ENCODE measurements around the gene TYMP.

Gene TYMP

DNA sequence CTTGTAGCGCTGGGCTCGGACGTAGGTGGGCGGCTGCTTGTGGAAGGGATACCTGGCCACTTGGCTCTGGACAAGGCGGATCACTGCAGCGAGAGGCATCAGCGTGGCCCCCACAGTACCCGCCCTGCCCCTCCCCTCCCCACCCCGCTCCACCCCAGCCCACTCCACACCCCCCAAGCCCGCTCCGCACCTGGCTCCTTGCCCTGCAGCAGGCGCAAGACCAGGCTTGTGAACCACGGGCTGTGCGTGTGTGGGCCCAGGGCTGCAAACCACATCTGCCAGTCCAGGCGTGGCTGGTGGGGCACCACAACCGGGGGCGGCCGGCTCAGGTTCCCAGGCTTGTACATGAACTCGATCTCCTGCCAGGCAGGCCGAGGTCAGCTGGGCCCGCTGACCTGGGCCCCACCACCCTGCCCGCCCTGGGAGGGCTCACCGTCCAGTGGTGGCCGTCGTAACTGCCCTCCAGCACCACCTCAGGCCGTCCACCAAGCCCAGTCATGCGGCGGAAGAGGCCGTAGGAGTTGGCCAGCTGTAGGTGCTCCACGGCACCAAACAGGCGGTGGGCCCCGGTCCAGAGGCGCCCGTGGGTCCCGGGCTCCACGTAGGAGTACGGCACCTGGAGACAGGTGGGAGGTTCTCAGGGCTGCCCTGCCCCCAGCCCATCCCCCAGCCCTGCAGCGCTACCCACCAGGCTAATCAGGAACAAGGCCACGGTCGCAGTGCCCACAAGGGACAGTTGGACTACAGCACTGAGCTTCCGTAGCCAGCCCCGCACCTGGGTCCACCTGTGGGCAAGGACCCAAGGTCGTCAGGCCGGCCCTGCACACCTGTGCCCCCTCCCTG lies 25.2 kb downstream of the TYMP start:
- DNase-seq: no peak
- H3K9me3 ChIP-seq (ENCODE audit: severe bottlenecking): no peaks in the 10 kb centered on the region
- no peak overlapping the region for H3K27ac ChIP-seq
- no peaks in the 10 kb centered on the region for H3K27me3 ChIP-seq (ENCODE audit: insufficient read depth, low read depth, severe bottlenecking)
- H3K36me3 ChIP-seq: peaks cover 37% of the 10 kb centered on the region
- H3K4me3 ChIP-seq (ENCODE audit: low read depth, low read length): no peak overlapping the region
- TF ChIP-seq, protein P1, sequence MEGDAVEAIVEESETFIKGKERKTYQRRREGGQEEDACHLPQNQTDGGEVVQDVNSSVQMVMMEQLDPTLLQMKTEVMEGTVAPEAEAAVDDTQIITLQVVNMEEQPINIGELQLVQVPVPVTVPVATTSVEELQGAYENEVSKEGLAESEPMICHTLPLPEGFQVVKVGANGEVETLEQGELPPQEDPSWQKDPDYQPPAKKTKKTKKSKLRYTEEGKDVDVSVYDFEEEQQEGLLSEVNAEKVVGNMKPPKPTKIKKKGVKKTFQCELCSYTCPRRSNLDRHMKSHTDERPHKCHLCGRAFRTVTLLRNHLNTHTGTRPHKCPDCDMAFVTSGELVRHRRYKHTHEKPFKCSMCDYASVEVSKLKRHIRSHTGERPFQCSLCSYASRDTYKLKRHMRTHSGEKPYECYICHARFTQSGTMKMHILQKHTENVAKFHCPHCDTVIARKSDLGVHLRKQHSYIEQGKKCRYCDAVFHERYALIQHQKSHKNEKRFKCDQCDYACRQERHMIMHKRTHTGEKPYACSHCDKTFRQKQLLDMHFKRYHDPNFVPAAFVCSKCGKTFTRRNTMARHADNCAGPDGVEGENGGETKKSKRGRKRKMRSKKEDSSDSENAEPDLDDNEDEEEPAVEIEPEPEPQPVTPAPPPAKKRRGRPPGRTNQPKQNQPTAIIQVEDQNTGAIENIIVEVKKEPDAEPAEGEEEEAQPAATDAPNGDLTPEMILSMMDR (IDR thresholded peaks at IDR 0.05; ENCODE audit: low read depth, low read length): no peak

DNA sequence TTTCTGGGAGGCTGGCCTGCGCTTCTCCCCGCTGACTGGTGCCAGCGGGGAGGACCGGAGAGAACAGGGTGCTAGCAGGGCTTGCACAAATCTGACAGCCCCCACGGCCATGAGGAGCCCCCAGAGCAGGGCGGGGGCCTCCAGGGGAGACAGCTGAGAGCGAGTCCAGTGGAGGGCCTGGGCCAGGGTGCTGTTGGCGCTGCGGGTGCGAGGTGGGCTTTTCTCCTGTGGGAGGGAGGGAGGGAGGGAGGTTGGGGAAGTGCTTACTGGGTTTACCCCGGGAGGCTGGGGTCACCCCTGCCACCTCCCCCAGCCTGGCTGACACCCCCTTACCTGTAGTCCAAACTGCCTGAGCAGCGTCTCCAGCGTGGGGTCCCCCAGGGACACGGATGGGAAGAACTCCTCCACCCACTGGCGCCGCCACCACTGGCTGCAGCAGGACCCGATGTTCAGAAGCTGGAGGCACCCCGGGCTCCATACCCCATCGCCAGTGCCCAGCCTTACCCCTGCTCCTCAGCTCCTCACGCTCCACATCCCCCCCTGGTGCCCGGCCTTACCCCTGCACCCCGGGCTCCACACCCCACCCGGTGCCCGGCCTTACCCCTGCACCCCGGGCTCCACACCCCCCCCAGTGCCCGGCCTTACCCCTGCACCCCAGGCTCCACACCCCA lies 26.2 kb downstream of the TYMP start:
- Histone ChIP-seq H3K36me3 (peaks cover 32% of the 10 kb centered on the region), H3K27me3 (ENCODE audit: insufficient read depth, low read depth, severe bottlenecking) (no peaks in the 10 kb centered on the region), H3K9me3 (ENCODE audit: severe bottlenecking) (no peaks in the 10 kb centered on the region), H3K27ac (no peak overlapping the region), H3K4me3 (ENCODE audit: low read depth, low read length) (no peak overlapping the region)
- no peak for DNase-seq
- TF ChIP-seq, protein P1 (IDR thresholded peaks at IDR 0.05; ENCODE audit: low read depth, low read length): 0 out of 2 replicates have a peak, but pooled peaks have one; percentile 20

DNA sequence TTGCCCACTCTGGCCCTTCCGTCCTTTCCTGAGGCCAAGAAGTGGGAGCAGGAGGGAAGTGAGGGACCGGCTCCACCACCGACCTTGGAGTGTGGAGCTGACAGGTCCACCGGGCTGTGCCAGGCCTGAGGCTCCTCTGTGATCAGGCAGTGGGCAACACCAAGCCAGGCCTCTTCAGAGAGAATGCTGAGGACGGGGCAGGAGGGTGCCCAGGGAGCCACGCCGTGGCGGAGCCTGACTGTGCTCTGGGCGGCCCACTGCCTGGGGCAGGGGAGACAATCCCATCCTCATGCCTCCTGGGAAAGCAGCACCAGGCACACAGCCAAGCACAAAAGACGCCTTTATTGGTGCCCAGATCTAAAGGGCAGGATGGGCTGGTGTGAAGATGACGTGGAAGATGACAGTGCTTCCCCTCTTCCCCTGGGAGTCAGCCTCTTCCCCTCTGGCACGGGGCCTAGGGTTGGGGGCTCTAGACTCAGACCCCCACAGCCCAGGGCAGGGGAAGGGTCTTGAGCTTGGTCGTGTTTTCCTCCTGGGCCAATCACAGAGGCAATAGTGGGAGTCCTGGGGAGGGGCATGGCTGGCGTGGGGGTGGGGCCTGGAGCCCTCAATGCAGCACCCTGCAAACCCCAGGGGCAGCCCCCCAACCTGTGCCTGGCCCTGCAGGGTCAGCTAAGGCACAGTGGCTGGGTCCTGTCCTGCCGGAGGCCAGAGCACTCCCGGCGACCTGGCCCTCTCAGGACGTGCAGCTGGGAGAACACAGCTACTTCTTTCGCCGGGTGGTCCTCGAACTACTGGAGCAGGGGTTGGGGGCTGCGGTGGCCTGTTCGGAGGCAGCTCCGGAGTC lies 27.0 kb downstream of the TYMP start:
- H3K9me3 ChIP-seq (ENCODE audit: severe bottlenecking): no peaks in the 10 kb centered on the region
- no peak overlapping the region for H3K27ac ChIP-seq
- no peaks in the 10 kb centered on the region for H3K27me3 ChIP-seq (ENCODE audit: insufficient read depth, low read depth, severe bottlenecking)
- no peak for DNase-seq
- no peak overlapping the region for H3K4me3 ChIP-seq (ENCODE audit: low read depth, low read length)
- H3K36me3 ChIP-seq: peaks cover 32% of the 10 kb centered on the region
- TF ChIP-seq, protein P1 (IDR thresholded peaks at IDR 0.05; ENCODE audit: low read depth, low read length): no peak

DNA sequence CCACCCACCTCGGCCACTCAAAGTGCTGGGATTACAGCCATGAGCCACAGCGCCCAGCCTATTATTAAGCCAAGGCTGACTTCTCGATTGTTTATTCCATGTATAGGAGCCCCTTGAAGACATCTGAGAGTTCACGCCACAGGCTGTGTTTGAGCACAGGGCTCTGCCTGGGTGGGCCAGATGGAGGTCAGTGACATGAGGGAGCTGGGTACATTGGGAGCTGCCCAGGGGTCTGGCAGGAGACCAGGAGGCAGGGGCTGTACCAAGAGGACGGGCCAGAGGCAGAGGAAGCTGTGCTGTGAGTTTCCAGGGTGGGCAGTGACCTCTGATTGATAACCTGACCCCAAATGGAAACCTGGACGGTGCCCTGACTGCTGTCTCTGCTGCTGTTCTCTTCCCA lies 27.7 kb downstream of the TYMP start:
- peaks cover 32% of the 10 kb centered on the region for H3K36me3 ChIP-seq
- no peaks in the 10 kb centered on the region for H3K9me3 ChIP-seq (ENCODE audit: severe bottlenecking)

DNA sequence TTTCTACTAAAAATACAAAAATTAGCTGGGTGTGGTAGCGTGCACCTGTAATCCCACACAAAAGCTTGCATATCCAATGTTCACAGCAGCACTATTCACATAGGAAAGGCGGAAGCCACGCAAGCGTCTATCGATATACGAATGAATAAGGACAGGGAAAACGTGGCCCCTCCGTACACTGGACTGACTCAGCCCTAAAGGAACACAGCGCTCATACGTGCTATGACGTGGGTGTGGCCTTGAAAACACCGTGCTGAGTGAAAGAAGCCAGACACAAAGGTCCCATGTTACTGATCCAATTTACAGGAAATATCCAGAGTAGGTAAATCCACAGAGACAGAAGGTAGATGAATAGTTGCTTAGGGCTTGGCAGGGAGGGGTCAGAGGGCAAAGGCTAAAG lies 29.4 kb downstream of the TYMP start:
- no peaks in the 10 kb centered on the region for H3K27me3 ChIP-seq (ENCODE audit: insufficient read depth, low read depth, severe bottlenecking)
- H3K4me3 ChIP-seq (ENCODE audit: low read depth, low read length): no peak overlapping the region
- H3K36me3 ChIP-seq: peaks cover 24% of the 10 kb centered on the region
- H3K27ac ChIP-seq: no peak overlapping the region
- TF ChIP-seq, protein P1 (IDR thresholded peaks at IDR 0.05; ENCODE audit: low read depth, low read length): no peak
- H3K9me3 ChIP-seq (ENCODE audit: severe bottlenecking): no peaks in the 10 kb centered on the region
- no peak for DNase-seq

More for the DNA sequence above, 27.7 kb downstream of the TYMP start:
- Histone ChIP-seq H3K27me3 (ENCODE audit: insufficient read depth, low read depth, severe bottlenecking) (no peaks in the 10 kb centered on the region), H3K27ac (no peak overlapping the region), H3K4me3 (ENCODE audit: low read depth, low read length) (no peak overlapping the region)
- TF ChIP-seq, protein P1 (IDR thresholded peaks at IDR 0.05; ENCODE audit: low read depth, low read length): no peak
- DNase-seq: no peak
